ENCODE measurements around the gene PDE4D.

DNA sequence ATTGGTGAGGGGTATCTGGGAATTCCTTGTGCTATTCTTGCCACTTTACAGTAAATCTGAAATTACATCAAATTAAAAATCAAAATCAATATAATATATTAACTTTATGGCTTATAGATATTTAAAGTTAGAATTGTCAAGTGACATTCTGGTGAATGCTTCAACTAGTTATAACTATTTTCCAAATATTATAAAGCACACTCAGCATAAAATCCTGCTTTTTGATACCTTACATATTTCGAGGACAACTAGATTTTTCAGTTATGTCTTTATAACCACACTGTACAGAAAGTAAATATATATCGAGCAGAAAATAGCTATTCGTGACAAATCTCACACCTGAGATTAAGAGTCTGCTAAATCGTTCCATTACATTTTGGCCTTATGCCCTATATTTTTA, 210.2 kb downstream of the PDE4D start:
- TF ChIP-seq CTCF (IDR thresholded peaks at IDR 0.05) (no peak), POLR2A (IDR thresholded peaks at IDR 0.05) (no peak)
